T-helper 22 cell (primary cell): ENCODE data around the gene HOXB3.

Experiments used
- DNase-seq: peaks from one replicate; pipeline ENCODE4 v3.0.0-alpha.2; 2020; ENCODE audit warnings: low read depth

HOXB3 gene

GRCh38 chr17:48589831-48590606 lies at the start of gene HOXB3:
Gene HOXB3 (minus strand): TSS chr17:48590241. CDS start chr17:48552474, 37,767 bp downstream.
- no peak for DNase-seq

DNA sequence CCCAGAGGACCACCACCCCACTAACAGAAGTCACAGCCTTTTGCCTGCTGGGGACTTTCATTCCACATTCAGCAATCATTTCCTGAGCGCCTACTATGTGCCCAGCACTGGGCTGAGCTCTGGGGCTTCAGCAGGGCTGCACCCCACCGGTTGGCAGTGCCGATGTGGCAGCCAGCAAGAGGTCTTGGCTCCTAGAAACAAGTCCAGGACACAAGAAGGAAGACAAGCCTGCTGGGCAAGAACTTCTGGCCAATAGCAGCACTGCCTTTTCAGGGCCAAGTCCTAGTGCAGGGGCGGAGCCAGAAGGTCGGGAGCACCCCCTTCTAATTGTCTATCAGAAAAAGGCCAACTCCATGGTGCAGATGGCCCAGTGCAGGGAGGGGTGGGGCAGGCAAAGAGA lies 49.1 kb upstream of the HOXB3 start:
- DNase-seq: no peak

DNA sequence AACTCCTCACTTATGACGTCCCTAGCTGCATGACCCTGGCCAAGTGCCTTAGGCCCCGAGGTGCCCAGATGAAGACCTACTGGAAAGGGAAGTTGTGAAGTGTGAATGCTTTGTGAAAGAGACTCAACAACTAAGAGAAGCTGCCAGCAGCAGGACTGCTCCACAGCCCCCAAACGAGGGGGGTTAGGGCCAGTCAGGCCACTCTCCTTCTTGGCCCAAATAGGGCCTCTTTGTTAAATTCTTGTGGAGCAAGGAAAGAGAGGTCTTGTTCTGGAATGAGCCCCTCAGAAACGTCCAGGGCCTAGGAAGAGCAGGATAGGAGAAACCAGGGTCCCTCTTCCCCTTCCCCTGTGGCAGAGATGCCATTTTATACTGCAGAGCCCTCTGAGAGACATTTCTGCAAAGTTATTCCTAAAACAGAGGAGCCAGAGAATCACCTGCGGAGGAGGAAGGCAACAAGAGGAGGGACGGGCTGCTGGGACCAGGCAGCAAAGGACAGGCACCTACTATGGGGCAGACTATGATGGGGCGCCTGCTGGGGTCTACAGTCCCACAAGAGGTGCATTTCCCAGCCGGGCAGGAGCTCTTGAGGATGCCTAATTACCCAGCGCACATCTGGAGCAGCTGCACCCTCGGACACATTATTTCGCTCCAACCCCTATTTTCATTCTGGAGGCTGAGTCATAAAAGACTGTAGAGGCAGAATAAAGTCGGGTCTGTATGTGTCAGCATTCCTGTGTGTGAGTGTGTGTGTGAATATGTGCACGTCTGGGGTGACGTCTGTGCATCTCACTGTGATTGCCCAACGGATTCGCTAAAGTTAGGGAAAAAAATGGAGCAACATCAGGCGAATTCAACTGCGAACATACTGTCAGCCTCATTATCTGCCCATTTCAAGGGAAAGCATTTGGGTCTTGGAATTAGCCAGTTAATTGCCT lies 47.6 kb upstream of the HOXB3 start:
- DNase-seq: no peak

DNA sequence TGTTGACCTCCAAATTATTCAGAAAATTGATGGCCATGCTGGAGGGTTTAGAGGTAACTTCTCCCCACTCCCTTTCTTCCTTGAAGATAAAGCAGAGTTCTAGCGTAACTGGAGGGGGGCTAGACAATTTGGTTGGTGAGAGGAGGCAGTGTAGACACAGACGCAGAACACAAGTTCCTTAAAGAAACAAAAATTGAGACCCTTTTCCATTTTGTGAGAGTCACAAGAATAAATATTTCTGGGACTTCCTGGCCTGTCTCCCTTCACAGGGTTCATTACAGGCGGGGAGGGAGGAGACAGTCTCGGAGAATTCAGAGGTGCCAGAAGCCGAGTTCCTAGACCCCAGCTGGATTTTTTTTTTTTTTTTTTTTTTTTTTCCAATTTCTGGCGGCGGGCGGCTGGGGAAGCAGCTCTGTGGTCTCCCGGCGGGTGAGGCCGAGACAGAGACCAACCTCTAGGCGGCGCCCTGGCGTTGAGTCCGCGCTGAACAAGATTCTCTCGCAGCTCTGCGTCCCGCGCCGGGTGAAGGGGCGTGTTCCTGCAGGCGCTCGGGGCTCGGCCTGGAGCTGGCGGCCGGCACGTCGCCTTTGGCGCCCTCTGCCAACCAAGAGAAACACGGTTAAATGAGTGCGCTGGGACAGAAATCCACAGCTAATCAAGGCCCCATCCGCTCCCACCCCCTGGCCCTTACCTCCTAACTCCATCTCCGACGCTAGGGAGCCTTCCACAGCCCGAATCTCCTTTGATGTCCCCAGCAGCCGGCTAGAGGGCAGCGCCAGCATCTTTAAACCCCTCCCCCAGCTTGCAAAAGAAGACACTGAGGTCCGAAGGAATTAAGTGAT lies 46.4 kb upstream of the HOXB3 start:
- DNase-seq: no peak

GRCh38 chr17:48634493-48635208 lies 44.6 kb upstream of the HOXB3 start:
- DNase-seq: no peak

GRCh38 chr17:48633266-48633677 lies 43.2 kb upstream of the HOXB3 start:
- DNase-seq: no peak

DNA sequence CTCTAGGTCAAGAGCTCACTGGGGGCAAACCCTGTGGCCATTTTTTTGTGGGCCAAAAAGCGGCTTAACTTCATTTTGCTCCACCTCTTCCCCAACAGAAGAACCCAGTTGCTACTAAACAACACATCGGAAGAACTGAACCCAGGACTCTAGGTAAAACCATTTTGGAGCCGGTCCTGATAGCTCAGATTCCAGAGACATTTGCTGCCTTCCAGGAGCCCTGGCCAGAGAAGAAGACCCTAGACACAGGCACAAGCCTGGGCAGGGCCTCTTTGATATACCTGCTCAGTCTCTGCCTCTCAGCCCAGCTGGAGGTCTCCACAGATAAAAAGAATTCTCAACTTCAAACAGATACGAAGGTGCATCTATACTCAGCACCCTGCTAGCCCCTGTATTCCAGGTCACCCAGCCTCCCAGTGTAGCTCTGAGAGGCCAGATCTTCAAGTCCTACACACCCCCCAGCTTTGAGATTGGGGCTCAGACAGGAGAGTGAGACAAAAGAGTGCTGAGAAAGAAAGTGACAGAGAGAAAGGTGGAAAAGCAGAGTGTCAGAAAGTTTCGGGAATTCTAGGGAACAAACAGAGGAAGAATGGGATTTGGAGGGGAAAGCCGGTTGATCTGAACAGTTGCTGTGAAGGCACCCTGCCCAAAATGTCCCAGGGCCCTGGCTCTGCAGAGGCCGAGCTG lies 42.7 kb upstream of the HOXB3 start:
- no peak for DNase-seq

- DNase-seq: no peak
These were observed 41.9 kb upstream of the HOXB3 start for GRCh38 chr17:48631693-48632578.

GRCh38 chr17:48630925-48631692 lies 41.1 kb upstream of the HOXB3 start:
- DNase-seq: no peak

GRCh38 chr17:48630009-48630924 lies 40.2 kb upstream of the HOXB3 start:
- DNase-seq: no peak

- DNase-seq: no peak
These were observed 39.3 kb upstream of the HOXB3 start for GRCh38 chr17:48629411-48629759.

DNA sequence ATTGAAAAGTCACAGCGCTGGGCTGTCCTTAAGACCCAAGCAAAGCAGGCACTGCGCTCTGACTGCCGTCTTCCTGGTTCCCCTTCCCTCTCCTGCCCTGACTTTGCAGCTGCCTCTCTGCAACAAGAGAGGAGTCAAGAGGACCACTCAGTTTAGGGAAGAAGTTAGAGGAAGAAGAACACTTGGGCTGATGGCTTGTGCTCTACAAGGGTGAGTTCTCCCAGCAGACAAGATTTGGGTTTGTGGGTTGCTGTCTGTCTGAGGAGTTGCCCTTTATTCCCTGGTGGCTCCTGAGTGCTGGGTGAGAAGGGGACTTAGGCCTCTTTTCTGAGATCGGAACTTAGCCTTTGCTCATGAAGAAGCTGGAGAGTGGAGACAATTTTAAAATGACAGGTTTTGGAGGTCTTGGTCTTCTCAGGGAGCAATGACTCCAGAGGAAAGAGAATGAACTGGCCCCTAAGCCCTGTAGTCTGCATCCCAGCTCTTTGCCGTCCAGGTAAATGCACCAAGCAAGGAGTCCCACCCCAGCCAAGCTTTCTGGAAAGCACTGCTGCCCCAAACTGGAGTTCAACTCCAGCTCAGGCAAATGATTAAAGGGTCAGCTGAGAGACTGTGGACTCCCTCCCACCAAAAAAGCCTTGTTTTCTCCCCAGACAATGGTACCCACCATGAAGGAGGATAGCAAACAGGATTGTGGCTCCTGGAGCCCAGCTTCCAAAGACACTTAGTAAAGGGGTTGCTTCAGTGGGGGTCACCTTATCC lies 38.8 kb upstream of the HOXB3 start:
- no peak for DNase-seq

DNA sequence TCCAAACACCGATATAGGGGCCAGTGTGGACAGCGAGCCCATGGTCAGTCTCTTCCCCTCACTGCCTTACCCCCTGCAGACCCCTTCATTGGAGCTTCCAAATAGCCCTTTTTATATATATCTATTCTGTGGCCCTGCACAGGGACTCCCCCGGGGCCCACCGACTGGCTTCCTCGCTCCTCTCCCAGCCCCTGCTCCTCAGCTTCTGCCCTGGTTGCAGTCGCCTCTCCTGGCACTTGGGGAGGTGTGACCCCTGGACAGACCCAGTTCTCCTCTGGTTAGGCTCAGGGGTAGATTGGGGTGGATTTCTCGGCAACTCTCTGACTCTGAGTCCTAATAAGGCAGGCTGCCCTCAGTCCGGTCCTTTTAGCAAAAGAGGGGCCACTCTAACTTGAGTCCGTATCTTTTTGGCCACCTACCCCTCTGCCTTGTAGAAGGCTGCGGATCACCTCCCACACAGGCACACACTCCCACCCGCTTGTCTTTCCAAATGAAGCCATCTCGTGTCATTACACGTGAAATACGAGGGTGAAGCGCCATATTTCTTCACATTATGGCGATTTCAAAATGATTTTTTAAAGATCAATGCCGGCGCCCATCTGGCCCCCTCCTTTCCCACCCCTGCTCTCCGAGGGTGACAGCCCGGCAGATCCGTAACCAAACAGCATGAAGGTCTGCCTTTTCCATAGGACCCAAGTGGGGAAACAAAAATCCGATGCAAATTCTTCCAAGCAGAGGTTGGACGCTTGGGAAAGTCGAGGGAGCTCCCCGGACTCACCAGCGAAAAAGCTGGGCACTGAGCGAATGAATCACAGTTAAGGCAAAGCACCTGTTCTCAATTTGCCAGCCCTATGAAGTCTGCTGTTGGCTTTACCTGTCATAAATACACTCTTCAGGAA lies 37.8 kb upstream of the HOXB3 start:
- DNase-seq: no peak

DNA sequence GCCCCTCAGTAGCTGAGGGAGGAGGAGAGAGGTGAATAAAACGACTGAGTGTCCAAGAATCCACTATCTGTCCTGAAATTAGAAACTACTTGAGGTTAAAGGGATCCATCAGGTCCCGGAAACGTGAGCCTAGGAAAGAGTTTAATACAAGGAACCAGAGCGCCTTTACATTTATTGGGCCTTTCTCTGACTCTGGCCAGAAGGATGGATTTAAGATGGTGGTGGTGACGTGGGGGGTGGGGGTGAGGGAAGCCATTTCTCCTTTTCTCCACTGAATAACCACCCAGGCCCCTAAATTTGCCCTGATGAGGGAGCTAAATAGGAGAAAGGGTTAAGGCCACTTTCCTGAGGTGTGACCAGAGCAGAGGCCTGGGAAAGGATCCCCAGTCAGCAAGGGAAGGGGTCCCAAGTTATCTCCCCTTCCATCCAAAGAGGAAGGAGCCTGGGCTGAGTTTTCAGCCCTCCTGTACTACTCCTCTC lies 37.1 kb upstream of the HOXB3 start:
- no peak for DNase-seq

GRCh38 chr17:48626245-48627117 lies 36.4 kb upstream of the HOXB3 start, which contains the start of gene HOXB9:
Gene HOXB9 (minus strand): TSS chr17:48626358. CDS start chr17:48626269, 89 bp downstream.
- DNase-seq: no peak
